Measurements from ENCODE around the gene GATM.
"Not testable (repeated sequence)": the region's sequence is repeated elsewhere in the genome, so short reads cannot be mapped to it uniquely, and the experiment has no call there.

The GATM gene

DNA sequence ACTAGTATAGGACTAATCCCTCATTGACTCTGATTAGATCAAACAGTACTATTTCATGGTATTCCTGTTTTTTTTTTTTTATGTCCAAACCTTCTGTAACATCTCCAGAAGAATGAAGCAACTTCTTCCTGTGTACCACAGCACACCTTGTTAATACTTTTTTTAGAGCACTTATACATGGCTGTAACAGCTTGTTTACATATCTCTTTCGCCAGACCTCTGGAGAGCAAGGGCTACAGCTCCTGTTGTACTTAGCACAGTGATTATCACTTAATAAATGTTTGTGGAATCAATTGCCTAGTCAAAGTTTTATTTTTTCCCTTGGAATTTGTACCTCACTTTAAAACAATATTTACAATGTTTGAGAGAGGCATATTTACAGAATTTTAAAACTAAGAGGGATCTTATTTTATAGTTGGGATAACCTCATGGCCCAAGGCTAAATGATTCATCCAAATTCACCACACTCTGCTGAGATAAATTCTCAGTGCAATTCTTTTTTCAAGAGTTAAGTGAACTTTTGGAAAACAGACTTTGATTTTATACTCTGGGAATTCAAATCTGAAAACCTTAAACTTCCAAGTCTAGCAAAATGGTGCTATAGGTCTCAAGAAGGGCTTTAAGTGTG is 9.2 kb upstream of the GATM start:
- DNase-seq: no peak

GRCh38 chr15:45386974-45387373 is 8.6 kb upstream of the GATM start:
- no peak for DNase-seq

- no peak for DNase-seq
These were observed 8.1 kb upstream of the GATM start for GRCh38 chr15:45386420-45386819.

- DNase-seq: no peak
These were observed 7.2 kb upstream of the GATM start for GRCh38 chr15:45385590-45385989.

- no peak for DNase-seq
These were observed 6.4 kb upstream of the GATM start for GRCh38 chr15:45384700-45385099.

DNA sequence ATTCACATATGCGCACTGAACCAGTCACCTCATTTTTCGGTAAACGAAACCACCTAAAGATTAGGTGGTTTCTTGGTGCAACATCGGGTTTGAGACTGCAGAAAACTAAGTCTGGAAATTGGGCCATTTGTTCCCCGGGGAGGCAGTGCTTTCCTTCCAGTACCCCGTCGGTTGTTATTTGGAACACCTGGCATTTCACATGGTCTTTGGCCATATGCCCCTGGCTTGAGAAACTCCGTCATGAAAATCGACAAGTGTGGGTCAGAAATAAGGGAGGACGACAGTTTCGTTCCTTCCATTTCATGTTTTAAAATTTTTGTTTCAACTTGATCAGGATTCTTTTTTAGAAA is 544 bp upstream of the GATM start:
- no peak for DNase-seq

DNA sequence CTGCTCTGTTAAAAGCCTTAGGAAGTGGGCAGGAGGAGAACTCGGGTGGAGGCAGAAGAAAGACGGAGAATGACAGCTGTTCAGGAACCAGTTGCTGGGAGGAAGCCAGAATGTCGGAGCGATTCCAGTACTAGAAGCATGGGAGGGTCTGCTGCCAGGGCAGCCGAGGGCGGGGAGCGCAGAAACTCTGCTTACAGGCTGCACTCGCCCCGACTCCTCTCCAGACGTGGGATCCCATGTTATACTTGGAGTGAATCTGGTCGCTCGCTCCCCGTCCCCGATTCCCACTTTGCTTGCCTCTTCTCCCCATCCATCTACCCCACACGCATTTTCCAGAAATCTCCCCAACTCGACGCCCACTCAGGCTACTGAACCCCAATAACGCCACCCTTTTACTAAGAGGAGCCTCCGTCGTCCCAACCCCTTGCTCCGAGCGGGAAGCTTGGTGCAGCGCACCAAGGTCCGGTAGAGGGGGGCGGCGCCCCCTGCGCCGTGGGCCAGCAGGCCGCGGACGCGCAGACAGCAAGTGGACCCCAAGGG is 665 bp downstream of the GATM start:
- DNase-seq: no peak

DNA sequence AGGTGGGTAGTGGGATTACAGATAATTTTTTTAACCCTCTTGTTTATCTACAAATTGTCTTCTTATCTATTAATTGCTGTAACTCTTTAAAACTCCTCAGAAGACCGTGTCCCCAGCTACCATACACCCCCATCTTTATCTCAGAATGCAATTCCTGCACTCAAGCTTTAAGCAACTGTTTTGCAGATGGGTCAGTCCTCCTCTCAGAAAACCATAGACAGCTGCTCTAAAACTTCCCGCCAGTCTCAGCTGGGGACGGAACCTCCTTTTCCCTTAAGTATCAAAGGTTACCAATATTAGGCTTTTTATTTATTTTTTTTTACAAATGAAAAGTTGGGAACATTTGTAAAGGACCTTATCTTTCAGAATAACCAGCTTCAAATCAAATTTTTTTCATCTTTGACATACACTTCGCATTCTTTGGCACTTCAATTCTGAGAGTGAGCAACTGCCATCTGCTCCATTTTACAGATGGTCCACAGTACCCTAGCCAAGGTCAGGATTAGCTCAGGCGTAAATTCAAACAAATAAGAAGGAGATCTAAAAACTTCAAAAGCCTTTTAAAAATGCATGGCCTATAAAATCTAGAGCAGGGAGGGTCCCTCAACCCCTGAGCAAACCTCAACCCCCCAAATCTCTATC is 1.3 kb downstream of the GATM start:
- no peak for DNase-seq

DNA sequence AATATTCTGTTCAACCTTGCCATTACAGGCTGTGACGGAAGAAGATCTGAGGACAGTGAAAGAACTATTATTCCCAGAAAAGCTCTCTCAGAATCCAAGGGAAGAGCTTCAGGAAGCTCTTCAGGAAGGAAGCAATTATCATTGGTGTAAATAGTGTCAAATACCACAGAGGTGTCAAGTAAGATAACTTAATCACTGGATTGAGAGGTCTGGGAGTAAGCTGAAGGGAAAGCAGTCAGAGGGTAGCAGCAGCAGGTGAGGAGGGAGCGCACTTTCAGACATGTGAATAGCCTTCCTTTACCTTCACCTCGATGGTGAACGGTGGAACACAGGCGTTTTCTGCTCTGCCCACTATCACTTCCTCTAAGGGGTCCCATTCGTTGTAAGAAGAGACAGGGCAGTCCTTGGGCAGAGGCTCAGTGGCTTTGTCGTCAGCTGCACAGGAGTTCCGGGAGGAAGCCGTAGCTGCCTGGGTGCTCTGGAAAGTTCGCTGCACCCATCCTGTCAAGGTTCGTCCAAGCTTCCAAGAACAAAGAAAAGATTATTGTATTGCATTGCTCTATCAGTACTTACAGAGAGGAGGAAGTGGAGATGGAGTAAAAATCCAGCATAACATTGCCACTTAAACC is 1.9 kb downstream of the GATM start:
- no peak for DNase-seq

DNA sequence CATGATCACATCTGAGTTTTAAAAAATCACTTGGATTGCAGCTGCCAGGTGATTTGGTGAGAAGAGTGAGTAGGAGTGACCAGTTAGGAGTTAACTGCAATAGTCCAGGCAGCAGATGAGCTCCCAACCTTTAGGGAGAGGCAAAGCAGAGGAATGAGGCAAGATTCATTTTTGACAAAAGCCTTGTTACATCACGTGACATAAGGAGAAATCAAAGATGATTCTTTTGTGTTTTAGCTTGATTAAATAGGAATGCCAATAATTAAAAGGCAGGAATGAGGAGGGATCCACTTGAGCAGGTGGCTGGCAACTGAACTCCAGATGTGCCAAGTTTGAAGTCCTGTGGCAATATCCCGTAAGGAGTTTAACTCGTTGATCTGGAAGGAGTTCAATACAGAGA is 2.5 kb downstream of the GATM start:
- no peak for DNase-seq

DNA sequence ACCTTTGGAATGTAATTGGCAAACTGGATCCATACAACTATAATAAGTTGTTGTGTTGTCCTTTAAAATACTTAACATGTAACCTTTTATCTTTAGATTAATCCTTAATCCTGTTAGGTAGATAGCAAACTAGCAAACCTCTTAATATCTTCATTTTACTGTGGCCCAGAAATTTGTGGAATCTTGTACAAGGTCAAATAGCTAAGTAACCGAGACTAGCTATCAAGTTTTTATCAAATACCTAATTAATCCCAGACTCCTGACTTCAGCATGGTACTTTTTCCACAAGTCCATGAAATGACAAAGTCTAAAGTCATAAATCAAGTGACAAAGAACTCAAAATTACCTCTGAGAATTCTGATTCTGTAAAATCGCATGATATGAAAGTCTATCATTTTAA is 4.4 kb downstream of the GATM start:
- DNase-seq: no peak

GRCh38 chr15:45372041-45372995 is 6.0 kb downstream of the GATM start:
- no peak for DNase-seq

DNA sequence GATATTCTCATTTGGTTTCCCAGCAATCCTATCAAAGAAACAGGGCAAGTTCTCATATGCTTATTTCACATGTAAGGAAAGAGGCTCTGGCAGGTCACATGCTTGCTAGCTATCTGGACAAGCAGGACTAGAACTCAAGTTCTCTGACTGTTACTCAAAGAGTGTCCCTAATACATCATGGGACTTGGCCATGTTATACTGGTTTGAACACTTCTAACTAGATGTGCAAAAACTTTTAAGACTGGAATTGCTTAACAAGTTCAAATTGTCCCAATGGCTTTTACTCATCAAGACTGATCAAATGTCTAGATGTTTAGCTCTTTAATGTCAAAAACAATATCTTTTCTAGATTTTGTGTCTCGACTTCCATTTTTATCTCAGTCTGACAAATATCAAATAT is 6.8 kb downstream of the GATM start:
- no peak for DNase-seq

- DNase-seq: not testable (repeated sequence)
These were observed 8.3 kb downstream of the GATM start for GRCh38 chr15:45370042-45370441.

DNA sequence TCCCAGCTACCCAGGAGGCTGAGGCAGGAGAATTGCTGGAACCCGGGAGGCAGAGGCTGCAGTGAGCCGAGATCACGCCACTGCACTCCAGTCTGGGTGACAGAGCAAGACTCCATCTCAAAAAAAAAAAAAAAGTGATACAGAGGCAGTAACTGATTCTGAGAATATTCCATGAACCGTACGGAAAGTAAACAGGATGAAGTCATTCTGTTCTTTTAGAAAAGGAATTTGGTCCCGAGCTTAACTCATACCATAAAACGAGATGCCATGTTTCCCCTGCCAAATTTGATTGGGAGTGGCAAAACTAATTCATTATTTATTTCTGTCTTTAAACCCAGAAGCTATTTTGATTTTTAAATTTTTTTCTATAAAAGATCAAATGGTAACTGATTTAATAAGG is 11.1 kb downstream of the GATM start:
- DNase-seq: not testable (repeated sequence)

DNA sequence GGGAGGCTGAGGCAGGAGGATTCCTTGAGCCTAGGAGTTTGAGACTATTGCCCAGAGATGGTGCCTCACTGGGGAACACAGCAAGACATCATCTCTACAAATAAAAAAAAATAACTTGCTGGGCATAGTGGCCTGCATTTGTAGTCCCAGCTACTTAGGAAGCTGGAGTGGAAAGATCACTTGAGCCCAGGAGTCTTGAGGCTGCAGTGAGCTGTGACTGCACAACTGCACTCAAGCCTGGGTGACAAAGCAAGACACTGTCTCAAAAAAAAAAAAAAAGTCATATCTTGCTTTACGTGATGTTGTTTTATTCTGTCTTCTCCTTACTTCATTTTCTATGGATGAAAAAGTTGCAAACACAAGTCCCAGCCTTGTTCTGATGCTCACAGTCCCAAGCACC is 14.1 kb downstream of the GATM start:
- DNase-seq: no peak

DNA sequence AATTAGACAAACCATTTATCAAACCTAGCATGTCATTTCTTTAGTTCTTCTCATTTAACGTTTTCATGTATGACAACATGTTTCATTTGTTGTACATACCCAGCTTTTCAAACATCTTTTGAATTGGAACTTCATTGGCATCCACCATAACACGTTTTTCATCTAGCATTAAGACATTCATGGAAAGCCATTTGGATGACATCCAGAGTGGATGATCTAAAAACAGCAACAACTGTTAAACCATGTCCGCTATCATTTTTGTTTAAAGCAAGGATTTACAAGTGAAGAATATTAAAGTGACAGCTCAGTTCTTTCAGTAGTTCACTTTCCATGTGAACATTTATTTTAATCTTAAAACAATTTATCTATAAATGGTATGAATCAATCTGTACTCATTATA is 14.5 kb downstream of the GATM start:
- DNase-seq: no peak

DNA sequence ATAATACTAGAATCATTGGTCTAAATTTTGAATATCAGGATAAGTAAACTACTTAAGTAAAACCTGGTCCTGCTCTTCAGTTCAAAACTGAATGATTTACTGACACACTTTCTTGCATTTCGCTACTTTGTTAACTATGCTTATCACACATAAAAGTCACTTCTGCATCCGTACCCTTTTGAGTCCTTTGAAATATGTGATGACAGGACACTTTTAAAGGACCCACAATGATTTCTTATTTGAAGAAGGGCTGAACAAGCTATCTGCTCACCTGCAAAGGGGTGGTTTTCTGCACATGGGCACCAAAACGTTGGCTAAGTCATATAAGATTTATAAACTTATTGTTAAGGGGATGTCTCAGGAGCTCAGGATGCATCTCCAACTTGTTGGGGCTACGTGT is 15.0 kb downstream of the GATM start:
- no peak for DNase-seq

GRCh38 chr15:45362419-45362818 is 15.9 kb downstream of the GATM start:
- no peak for DNase-seq

- DNase-seq: no peak
These were observed 16.5 kb downstream of the GATM start for GRCh38 chr15:45361878-45362277.

DNA sequence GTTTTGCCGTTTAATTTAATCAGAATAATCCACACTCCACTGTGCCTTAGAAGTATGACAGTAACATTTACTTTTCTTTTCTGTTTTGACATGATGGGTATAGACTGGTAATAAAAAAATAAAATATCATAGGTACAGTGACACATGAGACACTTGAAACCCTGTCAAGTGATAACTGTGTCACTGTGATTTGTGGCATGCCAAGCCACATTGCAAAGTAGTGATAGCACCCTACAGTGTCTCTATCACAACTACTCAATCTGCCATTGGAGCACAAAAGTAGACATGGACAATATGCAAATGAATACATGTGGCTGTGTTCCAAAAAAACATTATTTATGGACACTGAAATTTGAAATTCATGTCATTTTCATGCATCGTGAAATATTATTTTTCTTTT is 22.5 kb downstream of the GATM start:
- no peak for DNase-seq

DNA sequence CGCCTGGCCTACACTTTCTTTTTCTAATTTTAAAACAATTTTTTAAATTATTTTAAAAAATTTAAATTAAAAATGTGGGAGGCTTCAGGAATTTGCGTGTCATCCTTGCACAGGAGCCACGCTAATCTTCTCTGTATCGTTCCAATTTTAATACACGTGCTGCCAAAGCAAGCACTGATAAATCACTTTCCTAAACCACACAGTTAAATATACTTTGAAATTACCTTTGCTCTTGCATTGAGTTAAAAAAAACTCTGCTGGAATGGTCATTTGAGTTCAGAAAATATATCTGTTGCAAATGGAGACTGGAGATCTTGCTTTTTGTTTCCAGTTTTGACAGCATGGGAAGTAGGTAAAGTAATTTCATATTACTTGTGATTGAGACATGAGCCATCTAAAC is 23.6 kb downstream of the GATM start:
- DNase-seq: no peak

- no peak for DNase-seq
These were observed 27.1 kb downstream of the GATM start for GRCh38 chr15:45351227-45351626.

Data from activated effector memory CD4-positive, alpha-beta T cell treated with Interleukin-2 at 50 U/mL for 16 hours (primary cell).